Subcutaneous adipose tissue (tissue), 4 donors: Measurements from ENCODE around the gene SELPLG. TPM values are rescaled to one million over a fixed set of nuclear protein-coding genes. Genes with fewer than 3 reads are reported as not detected.

ENCODE experiments used
- total RNA-seq, 4 donors: library from RNA; depleted of rRNA; stranded (reverse); fragments of >200 nt; gene quantifications; one replicate each; pipeline ENCODE4 v1.1.0, GENCODE V29; 2016
- TF ChIP-seq, protein P1 (sequence below): fragments of 450-650 bp; IDR thresholded peaks from one replicate; pipeline ENCODE4 v1.5.1; 2016; ENCODE audit warnings: low read depth, mild to moderate bottlenecking, control low read depth, antibody characterized with exemption, moderate library complexity

Gene SELPLG
- total RNA-seq, 4 donors from 2014 or later = 4.3 to 28.0 (median 15.4) TPM

DNA sequence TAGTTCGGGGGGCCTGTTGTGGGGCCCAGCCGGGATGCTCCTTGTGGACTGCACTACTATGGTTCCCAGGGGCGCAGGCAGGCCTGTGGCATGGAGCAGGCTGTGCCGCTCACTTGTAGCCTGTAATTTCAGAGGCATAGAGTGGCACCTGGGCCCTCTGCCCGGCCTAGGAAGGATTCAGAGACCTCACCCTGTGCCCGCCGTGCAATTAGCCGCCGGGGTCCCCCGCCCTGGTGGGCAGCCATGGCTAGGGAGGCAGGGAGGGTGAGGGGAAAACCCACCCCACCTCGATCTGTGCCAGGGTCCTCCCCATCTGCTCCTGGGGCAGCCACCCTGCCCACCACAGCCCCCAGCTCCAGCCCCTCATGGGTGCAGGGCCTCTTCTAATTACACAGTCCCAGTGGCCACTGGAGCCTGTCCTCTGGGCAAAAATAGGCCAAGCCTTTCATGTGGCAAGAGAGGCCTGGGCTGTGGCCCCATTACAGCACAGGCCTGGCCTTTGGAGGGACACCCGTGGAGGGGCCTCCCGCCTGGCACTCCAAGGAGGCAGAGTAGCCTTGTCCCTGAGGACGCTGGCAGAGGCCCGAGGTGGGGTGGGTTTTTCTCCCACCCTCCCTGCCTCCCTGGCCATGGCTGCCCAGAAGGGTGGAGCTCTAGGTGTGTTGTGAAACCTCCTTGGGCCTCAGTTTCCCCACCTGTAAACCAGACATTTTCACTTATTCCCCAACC lies 30.6 kb downstream of the SELPLG start:
- TF ChIP-seq, protein P1, sequence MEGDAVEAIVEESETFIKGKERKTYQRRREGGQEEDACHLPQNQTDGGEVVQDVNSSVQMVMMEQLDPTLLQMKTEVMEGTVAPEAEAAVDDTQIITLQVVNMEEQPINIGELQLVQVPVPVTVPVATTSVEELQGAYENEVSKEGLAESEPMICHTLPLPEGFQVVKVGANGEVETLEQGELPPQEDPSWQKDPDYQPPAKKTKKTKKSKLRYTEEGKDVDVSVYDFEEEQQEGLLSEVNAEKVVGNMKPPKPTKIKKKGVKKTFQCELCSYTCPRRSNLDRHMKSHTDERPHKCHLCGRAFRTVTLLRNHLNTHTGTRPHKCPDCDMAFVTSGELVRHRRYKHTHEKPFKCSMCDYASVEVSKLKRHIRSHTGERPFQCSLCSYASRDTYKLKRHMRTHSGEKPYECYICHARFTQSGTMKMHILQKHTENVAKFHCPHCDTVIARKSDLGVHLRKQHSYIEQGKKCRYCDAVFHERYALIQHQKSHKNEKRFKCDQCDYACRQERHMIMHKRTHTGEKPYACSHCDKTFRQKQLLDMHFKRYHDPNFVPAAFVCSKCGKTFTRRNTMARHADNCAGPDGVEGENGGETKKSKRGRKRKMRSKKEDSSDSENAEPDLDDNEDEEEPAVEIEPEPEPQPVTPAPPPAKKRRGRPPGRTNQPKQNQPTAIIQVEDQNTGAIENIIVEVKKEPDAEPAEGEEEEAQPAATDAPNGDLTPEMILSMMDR = no peak

DNA sequence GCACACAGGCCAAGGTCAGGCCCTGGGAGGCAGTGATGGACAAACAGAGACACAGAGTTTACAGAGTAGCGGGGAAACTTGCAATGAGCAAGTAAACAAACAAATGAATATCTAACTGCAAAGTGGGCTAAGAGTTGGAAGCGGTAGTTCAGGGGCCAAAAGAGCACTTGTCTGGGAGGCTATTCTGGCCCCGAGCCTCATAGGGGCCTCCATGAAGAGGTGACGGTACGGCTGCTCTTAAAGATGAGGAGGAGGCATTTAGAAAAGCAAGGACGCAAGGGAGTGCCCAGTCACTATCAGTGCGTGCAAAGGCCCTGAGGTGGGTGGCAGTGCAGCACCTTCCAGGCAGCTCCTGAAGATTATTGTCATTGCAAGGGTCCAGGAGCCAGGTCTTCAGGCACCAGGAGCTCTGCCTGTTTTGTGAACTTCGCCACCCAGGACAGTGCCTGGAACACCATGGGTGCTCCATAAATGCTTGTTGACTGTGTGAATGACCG lies 31.4 kb downstream of the SELPLG start:
- TF ChIP-seq, protein P1 = no peak

GRCh38 chr12:108600702-108601007 lies 33.0 kb downstream of the SELPLG start:
- TF ChIP-seq, protein P1 = no peak

GRCh38 chr12:108599948-108600701 lies 33.6 kb downstream of the SELPLG start:
- TF ChIP-seq, protein P1 = no peak

GRCh38 chr12:108599541-108599940 lies 34.2 kb downstream of the SELPLG start:
- TF ChIP-seq, protein P1 = no peak

GRCh38 chr12:108598553-108599250 lies 35.0 kb downstream of the SELPLG start:
- TF ChIP-seq, protein P1 = no peak
